Neural cell (in vitro differentiated cells): ENCODE results near the gene KCNH2. TPM values are rescaled to one million over a fixed set of nuclear protein-coding genes. Genes with fewer than 3 reads are reported as not detected.

ENCODE experiments used
- H2AFZ ChIP-seq: fragments of 200-600, 300-800 bp; sonication (generic), shearing (Covaris generic); 2 replicates; pipeline ENCODE4 v1.6.0; 2014; ENCODE audit warnings: low read depth, mild to moderate bottlenecking, antibody characterized with exemption, low read length, moderate library complexity
- H3F3A ChIP-seq: fragments of 200-600 bp; shearing (Covaris generic); 2 replicates; pipeline ENCODE4 v1.6.1; 2016; ENCODE audit warnings: mild to moderate bottlenecking, moderate library complexity, mixed read lengths, antibody characterized with exemption, low read length; ENCODE audit not compliant: insufficient read depth, poor library complexity, severe bottlenecking
- H3K27ac ChIP-seq: fragments of 200-600, 300-800 bp; sonication (generic), shearing (Covaris generic); 2 replicates; pipeline ENCODE4 v1.5.1; 2014; ENCODE audit warnings: mild to moderate bottlenecking, low read length, moderate library complexity
- H3K27me3 ChIP-seq: fragments of 300-800, 200-600 bp; sonication (generic), shearing (Covaris generic); 2 replicates; pipeline ENCODE4 v1.6.0; 2014; ENCODE audit warnings: mild to moderate bottlenecking, low read depth, low read length, moderate library complexity; ENCODE audit not compliant: insufficient read depth
- H3K36me3 ChIP-seq: fragments of 300-800, 200-600 bp; sonication (generic), shearing (Covaris generic); 2 replicates; pipeline ENCODE4 v1.5.1; 2014; ENCODE audit warnings: mild to moderate bottlenecking, antibody characterized with exemption, low read length, moderate library complexity; ENCODE audit not compliant: insufficient read depth
- H3K4me2 ChIP-seq: fragments of 300-800, 200-600 bp; sonication (generic), shearing (Covaris generic); 2 replicates; pipeline ENCODE4 v1.6.0; 2014; ENCODE audit warnings: mild to moderate bottlenecking, low read length
- H3K4me3 ChIP-seq: fragments of 300-800, 200-600 bp; sonication (generic), shearing (Covaris generic); 2 replicates; pipeline ENCODE4 v1.5.1; 2014; ENCODE audit warnings: mild to moderate bottlenecking, low read length, moderate library complexity
- H3K79me2 ChIP-seq: fragments of 200-600 bp; shearing (Covaris generic); replicated peaks from 2 replicates; pipeline ENCODE4 v1.6.0; 2014; ENCODE audit warnings: mild to moderate bottlenecking, low read length, moderate library complexity; ENCODE audit not compliant: insufficient read depth
- H3K9ac ChIP-seq: fragments of 300-800, 200-600 bp; sonication (generic), shearing (Covaris generic); 2 replicates; pipeline ENCODE4 v1.6.1; 2016; ENCODE audit warnings: mild to moderate bottlenecking, low read length, mixed read lengths
- H3K9me2 ChIP-seq: fragments of 200-600 bp; shearing (Covaris generic); 2 replicates; pipeline ENCODE4 v1.6.1; 2016; ENCODE audit warnings: mild to moderate bottlenecking, low read length, mixed read lengths; ENCODE audit not compliant: insufficient read depth
- H3K9me3 ChIP-seq: fragments of 200-600, 300-800 bp; sonication (generic), shearing (Covaris generic); 2 replicates; pipeline ENCODE4 v1.6.1; 2016; ENCODE audit warnings: mild to moderate bottlenecking, mixed run types, low read length, moderate library complexity, mixed read lengths
- H4K20me1 ChIP-seq: fragments of 200-600 bp; shearing (Covaris generic); 2 replicates; pipeline ENCODE4 v1.6.1; 2016; ENCODE audit warnings: mild to moderate bottlenecking, mixed run types; ENCODE audit not compliant: insufficient read depth
- CTCF ChIP-seq: fragments of 450-650 bp; IDR thresholded peaks from 2 replicates; pipeline ENCODE4 v1.5.1; 2014; ENCODE audit warnings: antibody characterized with exemption, mild to moderate bottlenecking, moderate library complexity; ENCODE audit not compliant: poor library complexity, severe bottlenecking
- EP300 ChIP-seq: fragments of 450-650 bp; conservative IDR thresholded peaks from 2 replicates; pipeline ENCODE4 v1.6.1; 2014; ENCODE audit warnings: antibody characterized with exemption, mild to moderate bottlenecking, moderate library complexity; ENCODE audit not compliant: poor library complexity, severe bottlenecking
- EZH2 ChIP-seq: fragments of 200-600, 300-800 bp; shearing (Covaris generic), sonication (generic); IDR thresholded peaks from 2 replicates; pipeline ENCODE4 v1.6.1; 2014; ENCODE audit warnings: antibody characterized with exemption, low read length, borderline replicate concordance, mild to moderate bottlenecking; ENCODE audit not compliant: insufficient read depth, poor library complexity, severe bottlenecking
- MXI1 ChIP-seq: fragments of 450-650 bp; conservative IDR thresholded peaks from 2 replicates; pipeline ENCODE4 v1.6.1; 2014; ENCODE audit warnings: antibody characterized with exemption, mild to moderate bottlenecking; ENCODE audit not compliant: poor library complexity, severe bottlenecking
- POLR2AphosphoS5 ChIP-seq: IDR thresholded peaks from 2 replicates; pipeline ENCODE4 v1.6.1; 2012
- RAD21 ChIP-seq: fragments of 450-650 bp; conservative IDR thresholded peaks from 2 replicates; pipeline ENCODE4 v1.6.1; 2014; ENCODE audit warnings: antibody characterized with exemption, mild to moderate bottlenecking, moderate library complexity
- SMC3 ChIP-seq: fragments of 450-650 bp; conservative IDR thresholded peaks from 2 replicates; pipeline ENCODE4 v1.6.1; 2014; ENCODE audit warnings: antibody characterized with exemption, mild to moderate bottlenecking, moderate library complexity; ENCODE audit not compliant: poor library complexity
- TAF1 ChIP-seq: IDR thresholded peaks from 2 replicates; pipeline ENCODE4 v1.6.1; 2012; ENCODE audit warnings: low read depth
- polyA plus RNA-seq: library from polyadenylated mRNA; depleted of rRNA; stranded (reverse); fragments of >200 nt; gene quantifications from 2 replicates; pipeline ENCODE4 v1.2.3, GENCODE V29; 2014
- TF ChIP-seq, protein P1 (sequence below): IDR thresholded peaks from 2 replicates; pipeline ENCODE4 v1.6.1; 2012; ENCODE audit warnings: borderline replicate concordance

Gene KCNH2
- polyA plus RNA-seq, 1 donor from 2014 or later = 24.4 TPM

GRCh38 chr7:150923802-150924201 lies 54.3 kb downstream of the KCNH2 start:
- Histone ChIP-seq H3K9me3 (no peaks in the 10 kb centered on the region), H2AFZ (no peak overlapping the region), H3K27ac (no peak overlapping the region), H3K27me3 (no peaks in the 10 kb centered on the region), H3K9ac (no peak overlapping the region), H3K79me2 (no peaks in the 10 kb centered on the region), H4K20me1 (no peaks in the 10 kb centered on the region), H3K4me2 (no peak overlapping the region), H3K9me2 (no peaks in the 10 kb centered on the region), H3F3A (no peaks in the 10 kb centered on the region), H3K36me3 (no peaks in the 10 kb centered on the region), H3K4me3 (no peak overlapping the region)
- TF ChIP-seq EZH2 = no peak
- no peak for TF ChIP-seq CTCF
- no peak for TF ChIP-seq MXI1

DNA sequence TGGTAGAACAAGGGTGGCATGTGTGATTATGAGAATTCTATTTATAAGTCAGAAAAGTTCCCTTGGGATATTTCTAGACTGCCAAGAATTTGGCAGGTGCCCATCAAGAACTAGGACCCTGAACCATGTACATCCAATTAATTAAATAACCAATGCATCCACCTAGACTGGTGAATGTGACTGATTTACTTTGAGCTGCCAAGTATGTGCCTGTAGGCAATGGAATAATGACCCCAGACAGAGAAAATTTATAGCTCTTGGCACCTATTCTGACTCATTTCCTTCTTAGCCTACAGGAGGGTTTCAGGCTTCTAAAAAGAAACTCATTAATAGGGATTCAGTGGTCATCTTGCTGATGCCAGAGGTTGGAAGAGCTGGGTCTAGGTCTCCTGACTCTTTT lies 54.9 kb downstream of the KCNH2 start:
- Histone ChIP-seq H4K20me1 (no peaks in the 10 kb centered on the region), H3K4me2 (no peak overlapping the region), H3F3A (no peaks in the 10 kb centered on the region), H3K27ac (no peak overlapping the region), H3K27me3 (no peaks in the 10 kb centered on the region), H3K9ac (no peak overlapping the region), H3K36me3 (no peaks in the 10 kb centered on the region), H3K79me2 (no peaks in the 10 kb centered on the region), H3K4me3 (no peak overlapping the region), H3K9me3 (no peaks in the 10 kb centered on the region), H2AFZ (no peak overlapping the region), H3K9me2 (no peaks in the 10 kb centered on the region)
- TF ChIP-seq RAD21 (no peak), POLR2AphosphoS5 (no peak), TAF1 (no peak), MXI1 (no peak)

- no peaks in the 10 kb centered on the region for H3K9me2 ChIP-seq
- TF ChIP-seq MXI1 (no peak), RAD21 (no peak), EZH2 (no peak)
Observed at GRCh38 chr7:150919160-150919559, 59.0 kb downstream of the KCNH2 start.

DNA sequence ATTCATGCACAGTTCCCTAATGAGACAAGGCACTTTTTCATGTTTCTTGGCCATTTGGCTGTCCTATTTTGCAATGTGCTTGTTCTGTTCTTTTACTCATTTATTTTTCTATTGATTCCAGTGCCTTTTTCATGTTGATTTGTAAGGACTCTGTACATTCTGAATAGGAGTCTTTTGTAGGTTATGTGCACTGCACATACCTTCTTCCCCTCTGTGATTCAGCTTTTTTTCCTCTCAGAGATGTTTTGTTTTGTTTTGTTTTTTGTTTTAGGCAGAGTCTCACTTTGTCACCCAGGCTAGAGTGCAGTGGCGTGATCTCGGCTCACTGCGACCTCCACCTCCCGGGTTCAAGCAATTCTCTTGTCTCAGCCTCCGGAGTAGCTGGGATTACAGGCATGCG lies 59.7 kb downstream of the KCNH2 start:
- Histone ChIP-seq H2AFZ (no peak overlapping the region), H3K79me2 (no peaks in the 10 kb centered on the region), H3K9ac (no peak overlapping the region), H3K4me2 (no peak overlapping the region), H3K27ac (no peak overlapping the region), H4K20me1 (no peaks in the 10 kb centered on the region), H3K9me2 (no peaks in the 10 kb centered on the region), H3F3A (no peaks in the 10 kb centered on the region), H3K9me3 (no peaks in the 10 kb centered on the region), H3K36me3 (no peaks in the 10 kb centered on the region), H3K4me3 (no peak overlapping the region), H3K27me3 (no peaks in the 10 kb centered on the region)
- TF ChIP-seq, protein P1, sequence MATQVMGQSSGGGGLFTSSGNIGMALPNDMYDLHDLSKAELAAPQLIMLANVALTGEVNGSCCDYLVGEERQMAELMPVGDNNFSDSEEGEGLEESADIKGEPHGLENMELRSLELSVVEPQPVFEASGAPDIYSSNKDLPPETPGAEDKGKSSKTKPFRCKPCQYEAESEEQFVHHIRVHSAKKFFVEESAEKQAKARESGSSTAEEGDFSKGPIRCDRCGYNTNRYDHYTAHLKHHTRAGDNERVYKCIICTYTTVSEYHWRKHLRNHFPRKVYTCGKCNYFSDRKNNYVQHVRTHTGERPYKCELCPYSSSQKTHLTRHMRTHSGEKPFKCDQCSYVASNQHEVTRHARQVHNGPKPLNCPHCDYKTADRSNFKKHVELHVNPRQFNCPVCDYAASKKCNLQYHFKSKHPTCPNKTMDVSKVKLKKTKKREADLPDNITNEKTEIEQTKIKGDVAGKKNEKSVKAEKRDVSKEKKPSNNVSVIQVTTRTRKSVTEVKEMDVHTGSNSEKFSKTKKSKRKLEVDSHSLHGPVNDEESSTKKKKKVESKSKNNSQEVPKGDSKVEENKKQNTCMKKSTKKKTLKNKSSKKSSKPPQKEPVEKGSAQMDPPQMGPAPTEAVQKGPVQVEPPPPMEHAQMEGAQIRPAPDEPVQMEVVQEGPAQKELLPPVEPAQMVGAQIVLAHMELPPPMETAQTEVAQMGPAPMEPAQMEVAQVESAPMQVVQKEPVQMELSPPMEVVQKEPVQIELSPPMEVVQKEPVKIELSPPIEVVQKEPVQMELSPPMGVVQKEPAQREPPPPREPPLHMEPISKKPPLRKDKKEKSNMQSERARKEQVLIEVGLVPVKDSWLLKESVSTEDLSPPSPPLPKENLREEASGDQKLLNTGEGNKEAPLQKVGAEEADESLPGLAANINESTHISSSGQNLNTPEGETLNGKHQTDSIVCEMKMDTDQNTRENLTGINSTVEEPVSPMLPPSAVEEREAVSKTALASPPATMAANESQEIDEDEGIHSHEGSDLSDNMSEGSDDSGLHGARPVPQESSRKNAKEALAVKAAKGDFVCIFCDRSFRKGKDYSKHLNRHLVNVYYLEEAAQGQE = no peak
- TF ChIP-seq EZH2 (no peak), CTCF (no peak), RAD21 (no peak), MXI1 (no peak), SMC3 (no peak), EP300 (no peak), POLR2AphosphoS5 (no peak), TAF1 (no peak)

More at GRCh38 chr7:150919160-150919559, 59.0 kb downstream of the KCNH2 start:
- no peak overlapping the region for H3K9ac ChIP-seq
- H4K20me1 ChIP-seq = no peaks in the 10 kb centered on the region
- H2AFZ ChIP-seq = no peak overlapping the region
- no peaks in the 10 kb centered on the region for H3F3A ChIP-seq
- no peaks in the 10 kb centered on the region for H3K9me3 ChIP-seq
- no peak overlapping the region for H3K27ac ChIP-seq
- no peak overlapping the region for H3K4me3 ChIP-seq
- H3K79me2 ChIP-seq = no peaks in the 10 kb centered on the region
- H3K36me3 ChIP-seq = no peaks in the 10 kb centered on the region
- no peak overlapping the region for H3K4me2 ChIP-seq
- H3K27me3 ChIP-seq = no peaks in the 10 kb centered on the region
